Activated CD8-positive, alpha-beta memory T cell treated with anti-CD3 and anti-CD28 coated beads for 48 hours (primary cell): Measurements from ENCODE around the gene SLAMF1.
"Not testable (repeated sequence)": the region's sequence is repeated elsewhere in the genome, so short reads cannot be mapped to it uniquely, and the experiment has no call there.

ENCODE experiments used
- DNase-seq, 3 experiments: peaks; one replicate each; pipeline ENCODE4 v3.0.0-alpha.2; 2020; ENCODE audit warnings: low read depth in 2 of 3, low spot score in 2 of 3

Gene SLAMF1

GRCh38 chr1:160640359-160641123 lies 6.3 kb downstream of the SLAMF1 start:
- no peak for DNase-seq

- no peak for DNase-seq
Measured at GRCh38 chr1:160639652-160640051, 7.2 kb downstream of the SLAMF1 start.

GRCh38 chr1:160638926-160639325 lies 7.9 kb downstream of the SLAMF1 start:
- DNase-seq, result no peak

- no peak for DNase-seq
Measured at GRCh38 chr1:160638540-160638857, 8.3 kb downstream of the SLAMF1 start.

- DNase-seq, result no peak
Measured at GRCh38 chr1:160637821-160638539, 8.9 kb downstream of the SLAMF1 start.

- DNase-seq, result no peak
Measured at GRCh38 chr1:160637065-160637464, 9.8 kb downstream of the SLAMF1 start.

GRCh38 chr1:160636547-160636946 lies 10.3 kb downstream of the SLAMF1 start:
- DNase-seq, result no peak

- no peak for DNase-seq
Measured at GRCh38 chr1:160636076-160636475, 10.8 kb downstream of the SLAMF1 start.

- no peak for DNase-seq
Measured at GRCh38 chr1:160634543-160635491, 12.0 kb downstream of the SLAMF1 start.

GRCh38 chr1:160633330-160633903 lies 13.4 kb downstream of the SLAMF1 start:
- DNase-seq, result no peak

GRCh38 chr1:160631983-160632625 lies 14.7 kb downstream of the SLAMF1 start:
- no peak for DNase-seq

GRCh38 chr1:160630523-160631451 lies 16.1 kb downstream of the SLAMF1 start:
- DNase-seq, result no peak

GRCh38 chr1:160629286-160630210 lies 17.3 kb downstream of the SLAMF1 start:
- no peak for DNase-seq

GRCh38 chr1:160628799-160629263 lies 18.0 kb downstream of the SLAMF1 start:
- no peak for DNase-seq

GRCh38 chr1:160627677-160628289 lies 19.1 kb downstream of the SLAMF1 start:
- DNase-seq, result not testable (repeated sequence)

GRCh38 chr1:160626509-160627342 lies 20.1 kb downstream of the SLAMF1 start:
- no peak for DNase-seq
